Measurements from ENCODE around the gene ARCN1.

- no peak for TF ChIP-seq CTCF (IDR thresholded peaks at IDR 0.05)
- no peak for TF ChIP-seq POLR2A (IDR thresholded peaks at IDR 0.05)
Observed at GRCh38 chr11:118552341-118552740, 19.9 kb upstream of the ARCN1 start.
